Hematopoietic multipotent progenitor cell treated with erythropoietin and hydrocortisone succinate and interleukin-3 and kit ligand, for 8 days (in vitro differentiated cells): ENCODE data around the gene RPGRIP1L.

Source experiments
- DNase-seq: peaks from one replicate; pipeline ENCODE4 v3.0.0-alpha.2; 2015

The RPGRIP1L gene

DNA sequence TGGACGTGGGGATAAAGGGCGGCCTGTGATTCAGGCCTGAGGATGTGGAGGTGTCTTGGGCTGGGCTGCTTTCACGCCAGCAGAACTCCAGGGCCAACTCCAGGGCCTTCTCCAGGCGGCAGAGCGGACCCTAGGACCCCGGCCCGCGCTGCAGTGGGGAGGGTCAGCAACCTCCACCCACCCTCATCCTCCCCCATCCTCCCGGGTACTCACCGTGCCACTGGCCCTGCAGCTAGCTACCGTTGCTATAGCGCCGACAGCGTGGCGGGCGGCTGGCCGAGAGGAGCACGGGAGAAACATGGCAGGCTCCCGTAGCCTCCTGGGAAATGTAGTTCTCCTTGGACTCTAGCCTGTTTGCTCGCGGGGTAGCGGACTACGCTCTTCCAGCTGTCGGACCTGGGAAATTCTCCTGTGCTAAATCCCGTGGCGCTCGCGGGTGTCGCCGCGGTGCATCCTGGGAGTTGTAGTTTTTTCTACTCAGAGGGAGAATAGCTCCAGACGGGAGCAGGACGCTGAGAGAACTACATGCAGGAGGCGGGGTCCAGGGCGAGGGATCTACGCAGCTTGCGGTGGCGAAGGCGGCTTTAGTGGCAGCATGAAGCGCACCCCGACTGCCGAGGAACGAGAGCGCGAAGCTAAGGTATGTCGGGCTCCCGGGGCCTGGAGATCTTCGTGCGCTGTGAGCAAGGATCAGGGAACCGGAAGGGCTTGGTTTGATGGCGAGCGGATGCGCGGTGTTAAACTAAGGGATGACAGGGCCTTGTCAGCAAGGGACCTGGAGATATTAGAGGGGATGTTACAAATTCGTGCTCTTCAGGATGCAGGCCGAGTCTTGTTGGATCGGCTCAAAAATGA is at the start of gene RPGRIP1L, which contains the start of gene FTO:
Gene RPGRIP1L, minus strand, starts transcription at position 270 of the 855 bp plus-strand sequence. CDS start 3,136 bp downstream, outside the sequence.
Gene FTO, plus strand, starts transcription at position 567 of the 855 bp plus-strand sequence.
- DNase-seq = peak; percentile 98

- DNase-seq = no peak
These were observed 49.8 kb upstream of the RPGRIP1L start for GRCh38 chr16:53753431-53753830.

GRCh38 chr16:53752560-53752959 is 48.9 kb upstream of the RPGRIP1L start:
- DNase-seq = no peak

DNA sequence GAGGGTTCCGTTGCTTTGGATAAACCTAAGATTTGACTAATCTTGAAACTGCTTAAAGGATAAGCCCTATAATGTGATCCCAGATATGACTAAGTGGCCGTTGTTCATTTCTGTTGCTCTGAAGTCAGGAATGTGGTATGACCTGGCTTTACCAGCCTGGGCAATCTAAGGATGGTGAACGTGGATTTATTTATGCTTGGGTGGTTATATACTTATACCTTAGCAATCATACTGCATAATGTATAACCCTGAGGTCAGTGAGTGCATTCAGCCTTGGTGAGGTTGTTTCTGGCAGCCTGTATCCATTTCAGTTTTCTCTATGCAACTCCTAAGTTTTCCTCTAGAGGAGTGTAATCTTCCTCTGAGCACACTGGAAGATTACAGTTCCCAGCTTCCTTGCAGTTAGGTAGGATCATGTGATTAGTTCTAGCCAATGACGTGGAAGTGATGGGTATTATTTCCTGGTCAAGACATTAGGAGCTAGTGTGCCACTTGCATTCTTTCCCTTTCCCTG is 42.2 kb upstream of the RPGRIP1L start:
- DNase-seq = no peak

DNA sequence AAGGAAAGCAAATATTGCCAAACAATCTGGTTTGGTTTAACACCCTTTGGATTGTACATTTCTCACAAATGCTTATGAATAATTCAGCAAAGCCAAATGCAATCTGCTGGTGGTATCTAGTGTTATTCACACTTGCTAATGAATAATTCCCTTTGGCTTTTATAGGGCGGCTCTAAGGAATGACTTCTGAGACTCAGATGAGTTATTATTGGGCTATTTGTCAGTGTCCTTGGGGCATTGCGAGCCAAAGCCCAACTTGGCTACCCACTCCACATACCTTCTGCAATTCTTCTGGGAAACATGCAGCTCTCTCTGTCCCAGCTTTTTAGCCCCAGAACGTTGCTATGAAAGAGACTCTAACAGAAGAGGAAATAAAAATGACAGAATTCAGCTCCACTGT is 41.4 kb upstream of the RPGRIP1L start:
- no peak for DNase-seq

- no peak for DNase-seq
These were observed 40.8 kb upstream of the RPGRIP1L start for GRCh38 chr16:53744449-53744848.

- peak; percentile 45 for DNase-seq
These were observed 39.5 kb upstream of the RPGRIP1L start for GRCh38 chr16:53743149-53743566.

GRCh38 chr16:53741546-53741945 is 37.9 kb upstream of the RPGRIP1L start:
- DNase-seq = no peak

- no peak for DNase-seq
These were observed 37.4 kb upstream of the RPGRIP1L start for GRCh38 chr16:53740933-53741531.

- no peak for DNase-seq
These were observed 36.8 kb upstream of the RPGRIP1L start for GRCh38 chr16:53740476-53740875.

GRCh38 chr16:53737552-53737951 is 33.9 kb upstream of the RPGRIP1L start:
- no peak for DNase-seq

DNA sequence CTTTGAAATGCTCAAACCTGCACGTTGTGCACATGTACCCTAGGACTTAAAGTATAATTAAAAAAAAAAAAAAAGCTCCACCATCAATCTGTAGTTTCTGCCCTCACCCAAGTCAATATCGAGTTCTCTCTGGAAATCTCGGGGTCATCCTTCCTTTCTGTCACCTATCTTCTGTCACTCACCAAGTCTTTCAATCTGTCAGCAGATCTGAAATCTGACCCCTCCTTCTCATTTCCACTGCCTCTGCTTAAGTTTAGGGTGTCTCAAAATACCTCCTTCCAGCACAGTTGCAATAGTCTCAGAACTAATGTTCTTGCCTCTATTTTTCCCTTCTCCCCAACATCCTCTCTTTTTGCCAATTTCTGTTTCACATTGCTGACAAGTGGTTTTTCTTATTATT is 32.6 kb upstream of the RPGRIP1L start:
- DNase-seq = no peak

DNA sequence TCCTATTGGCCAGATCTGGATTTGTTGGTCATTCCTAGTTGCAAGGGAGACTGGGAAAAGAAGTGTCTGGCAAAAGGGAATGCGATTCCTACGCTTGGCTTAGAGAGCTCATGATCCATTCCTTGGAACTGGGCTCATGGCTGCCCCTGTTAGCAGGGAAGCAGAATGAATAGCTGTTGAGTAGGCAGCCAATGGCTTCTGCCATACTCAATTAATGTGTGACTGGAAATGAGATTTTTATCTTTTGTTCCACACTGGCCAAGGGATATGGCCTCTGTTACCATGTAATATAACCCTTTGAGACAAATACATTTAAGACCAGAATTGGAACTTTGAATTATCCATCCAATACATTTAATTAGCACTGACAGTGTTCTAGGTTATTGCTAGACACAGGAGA is 31.2 kb upstream of the RPGRIP1L start:
- no peak for DNase-seq

DNA sequence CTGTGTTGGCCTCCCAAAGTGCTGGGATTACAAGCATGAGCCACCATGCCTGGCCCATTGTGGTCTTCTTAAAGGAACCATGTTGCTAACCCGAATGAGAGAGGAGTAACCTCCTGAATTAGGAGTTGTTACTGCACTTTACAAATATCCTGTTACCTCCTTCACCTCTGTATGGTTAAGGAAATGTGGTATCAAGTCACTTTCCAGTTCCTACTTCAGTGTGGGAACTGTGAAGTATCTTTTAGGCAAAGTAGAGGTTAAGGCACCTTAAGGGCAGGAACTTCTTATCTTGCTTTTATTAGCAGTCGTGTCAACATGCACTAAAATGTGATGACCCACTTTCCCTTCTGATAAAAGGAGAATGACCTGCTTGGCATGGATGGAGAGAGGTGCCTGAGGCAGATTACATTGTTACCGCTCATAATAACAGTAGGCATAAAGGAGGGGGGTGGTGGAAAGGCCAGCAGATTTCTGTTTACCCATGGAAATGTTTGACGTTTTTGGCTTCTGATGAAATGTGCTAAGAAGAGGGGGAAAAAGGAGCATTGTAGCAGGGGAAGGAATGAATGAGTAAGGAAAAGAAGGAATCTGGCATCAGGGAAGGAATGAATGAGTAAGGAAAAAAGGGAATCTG is 28.8 kb upstream of the RPGRIP1L start:
- peak; percentile 54 for DNase-seq

DNA sequence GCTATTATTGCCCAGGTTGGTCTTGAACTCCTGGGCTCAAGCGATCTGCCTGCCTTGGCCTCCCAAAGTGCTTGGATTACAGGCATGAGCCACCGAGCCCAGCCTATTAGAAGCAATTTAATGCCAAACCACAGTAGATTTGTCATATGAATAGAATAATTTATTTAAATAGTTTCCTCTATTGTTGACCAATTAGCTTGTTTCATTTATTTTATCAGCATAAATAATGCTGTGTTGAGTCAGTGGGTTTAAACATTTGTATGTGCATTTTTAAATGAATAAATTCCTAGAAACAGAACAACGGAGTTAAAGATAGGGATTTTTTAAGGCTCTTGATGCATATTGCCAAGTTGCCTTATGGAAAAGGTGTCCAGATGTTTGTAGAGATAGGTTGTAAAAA is 27.0 kb upstream of the RPGRIP1L start:
- no peak for DNase-seq

GRCh38 chr16:53726625-53727024 is 23.0 kb upstream of the RPGRIP1L start:
- no peak for DNase-seq

DNA sequence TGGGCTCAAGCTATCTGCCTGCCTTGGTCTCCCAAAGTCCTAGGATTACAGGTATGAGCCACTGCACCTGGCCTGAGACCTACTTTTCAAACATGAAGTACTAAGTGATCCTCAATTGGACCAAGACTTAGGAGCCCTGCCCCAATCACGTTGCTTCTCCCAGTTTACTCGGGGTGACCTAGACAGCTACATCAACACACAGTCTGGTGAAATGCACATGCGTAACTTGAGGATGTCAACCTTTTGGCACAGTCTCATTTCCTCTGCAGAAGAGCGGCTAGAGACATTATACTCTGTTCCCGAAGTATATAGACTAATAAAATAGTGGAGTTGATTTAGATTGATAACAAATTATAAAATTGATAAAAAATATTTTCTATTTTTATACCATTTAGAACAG is 17.4 kb upstream of the RPGRIP1L start:
- DNase-seq = no peak

GRCh38 chr16:53717577-53717976 is 13.9 kb upstream of the RPGRIP1L start:
- DNase-seq = no peak

DNA sequence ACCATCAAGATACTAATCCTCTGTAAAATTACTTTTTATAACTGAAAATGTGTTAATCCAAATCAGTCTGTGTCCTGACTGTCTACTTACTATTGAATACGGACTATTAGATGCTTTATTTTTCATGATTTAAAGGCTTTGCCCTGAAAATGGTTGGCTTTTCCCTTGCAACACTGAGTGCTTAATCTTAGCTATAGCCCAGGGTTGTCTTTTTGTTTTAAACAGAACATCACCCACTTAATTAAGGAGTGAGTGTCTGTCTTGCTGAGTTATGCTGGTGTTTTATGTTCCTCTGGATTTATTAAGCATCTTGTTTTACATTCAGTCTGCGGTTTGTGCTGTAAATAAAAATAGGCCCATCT is 11.3 kb upstream of the RPGRIP1L start:
- no peak for DNase-seq

GRCh38 chr16:53714205-53715022 is 10.8 kb upstream of the RPGRIP1L start:
- DNase-seq = no peak

DNA sequence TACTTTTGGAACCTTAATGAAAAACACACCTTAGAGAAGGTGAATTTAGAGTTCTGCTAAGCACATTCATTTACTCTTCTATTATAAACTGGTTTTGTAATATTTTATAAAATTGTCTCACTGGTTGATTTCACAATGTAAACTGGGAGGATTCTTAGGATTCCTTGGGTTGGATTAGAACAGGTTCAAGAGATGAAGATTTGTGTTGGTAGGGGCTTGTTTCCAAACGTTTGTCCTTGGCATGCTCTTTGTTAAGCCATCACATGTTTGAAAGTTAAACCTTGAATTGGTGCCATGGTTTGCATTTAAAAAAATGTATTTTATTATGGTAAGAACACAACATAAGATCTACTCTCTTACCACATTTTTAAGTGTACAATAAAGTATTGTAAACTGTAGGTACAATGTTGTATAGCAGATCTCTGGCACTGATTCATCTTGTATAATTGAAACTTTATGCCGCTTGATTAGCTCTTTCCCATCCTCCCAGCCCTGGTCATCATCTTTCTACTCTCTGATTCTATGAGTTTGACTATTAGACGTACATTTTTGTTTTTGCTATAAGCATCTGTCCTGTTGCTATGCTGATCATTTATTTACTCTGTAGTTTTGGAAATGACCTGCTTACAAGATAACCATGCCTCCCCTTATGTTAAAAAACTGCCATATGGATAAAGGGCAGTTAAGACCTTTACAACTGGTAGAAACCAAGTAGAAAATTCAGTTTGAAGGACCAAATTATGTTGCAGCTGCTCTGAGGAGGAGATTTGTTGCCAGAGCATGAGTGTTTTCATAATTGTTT is 9.9 kb upstream of the RPGRIP1L start:
- no peak for DNase-seq

DNA sequence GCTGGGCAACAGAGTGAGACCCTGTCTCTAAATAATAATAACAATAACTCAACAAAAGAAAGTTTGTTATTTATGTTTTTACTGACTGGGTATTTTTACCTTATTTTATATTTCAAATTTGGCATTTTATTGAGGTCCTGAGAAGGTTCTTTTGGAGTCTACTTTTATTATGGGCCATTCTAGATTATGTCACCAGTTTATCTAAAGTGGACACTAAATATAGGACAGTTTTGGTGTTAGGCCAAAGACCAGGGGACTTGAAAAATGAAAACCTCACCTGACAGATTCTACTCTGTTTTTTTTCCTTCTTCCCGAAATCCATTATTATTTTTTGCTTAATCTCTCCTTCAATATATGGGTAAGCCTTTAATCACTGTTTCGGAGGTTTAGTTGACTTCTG is 8.4 kb upstream of the RPGRIP1L start:
- no peak for DNase-seq
